Body of pancreas (tissue), 4 donors: ENCODE data around the gene PLD1. TPM values are rescaled to one million over a fixed set of nuclear protein-coding genes. Genes with fewer than 3 reads are reported as not detected.
"Not testable (repeated sequence)": the region's sequence is repeated elsewhere in the genome, so short reads cannot be mapped to it uniquely, and the experiment has no call there.

Source experiments
- ATAC-seq: fragments of 150-250 bp; one replicate; pipeline ENCODE4 v1.9.1; 2016
- DNase-seq, 4 donors: peaks; one replicate each; pipeline ENCODE4 v3.0.0-alpha.2; 2019
- H3K27ac ChIP-seq, 4 donors: fragments of 200-600 bp; sonication (generic); 1 replicate in 3 of 4; 2 replicates in 1 of 4; pipeline versions ENCODE4 v1.5.1 to v1.6.1; 2016 to 2019; ENCODE audit warnings: mild to moderate bottlenecking in 1 of 4, mixed read lengths in 1 of 4, moderate library complexity in 1 of 4
- H3K27me3 ChIP-seq, 2 donors: fragments of 200-600 bp; sonication (generic); one replicate each; pipeline ENCODE4 v1.6.0; 2016; ENCODE audit warnings: mild to moderate bottlenecking in 1 of 2
- H3K36me3 ChIP-seq, 2 donors: fragments of 200-600 bp; sonication (generic); replicated peaks in 1 of 2; 2 replicates each; pipeline ENCODE4 v1.5.1; 2016; ENCODE audit warnings: low read depth in 2 of 2; ENCODE audit not compliant: insufficient read depth in 1 of 2
- H3K4me1 ChIP-seq: fragments of 200-600 bp; sonication (generic); one replicate; pipeline ENCODE4 v1.6.0; 2016
- H3K4me3 ChIP-seq, 2 donors: fragments of 200-600 bp; sonication (generic); 1 replicate in 1 of 2; 2 replicates in 1 of 2; pipeline ENCODE4 v1.5.1; 2016 to 2019
- H3K9me3 ChIP-seq, 3 donors: fragments of 200-600 bp; sonication (generic); 1 replicate in 2 of 3; 2 replicates in 1 of 3; pipeline ENCODE4 v1.5.1; 2016
- CTCF ChIP-seq, 7 experiments: fragments of 450-650 bp in 4 of 7; fragments of 200-600 bp in 3 of 7; sonication (generic) in 3 of 7; IDR thresholded peaks; one replicate each; pipeline ENCODE4 v1.5.1; 2016 to 2019; ENCODE audit warnings: antibody characterized with exemption in 7 of 7
- POLR2A ChIP-seq, 3 donors: fragments of 450-650 bp; IDR thresholded peaks; one replicate each; pipeline ENCODE4 v1.6.1; 2016; ENCODE audit warnings: antibody characterized with exemption in 3 of 3, mild to moderate bottlenecking in 2 of 3
- WGBS, 2 donors: methylation state at CpG; one replicate each; pipeline ENCODE4 v1.1.5; 2017; 5-methylcytosine and 5-hydroxymethylcytosine counted together
- intact Hi-C: fragments of 100-400 bp; cut with DNase I; formaldehyde crosslinking; loops from one replicate; pipeline ENCODE4 v1.15.1; 2023
- total RNA-seq, 2 donors: library from RNA; depleted of rRNA; stranded (reverse); fragments of >200 nt; gene quantifications; one replicate each; pipeline ENCODE4 v1.1.0, GENCODE V29; 2016

Gene PLD1
- total RNA-seq, 2 donors from 2014 or later = 60.4 to 96.2 TPM

GRCh38 chr3:171821778-171822358 lies 11.6 kb upstream of the PLD1 start:
- Histone ChIP-seq H3K36me3 (no peaks in the 10 kb centered on the region), H3K4me3 (no peak overlapping the region), H3K9me3 (no peaks in the 10 kb centered on the region), H3K27ac (no peak overlapping the region), H3K27me3 (no peaks in the 10 kb centered on the region), H3K4me1 (no peaks in the 10 kb centered on the region)
- intact Hi-C loops = no loop called here
- TF ChIP-seq POLR2A (IDR thresholded peaks at IDR 0.05) (no peak), CTCF (IDR thresholded peaks at IDR 0.05) (no peak)
- WGBS, 2 donors = 60 to 68% methylated on average over 2 of the region's 2 CpGs
- ATAC-seq (no peak), DNase-seq (no peak)

GRCh38 chr3:171821044-171821443 lies 10.8 kb upstream of the PLD1 start:
- no peak for TF ChIP-seq POLR2A (IDR thresholded peaks at IDR 0.05)
- Histone ChIP-seq H3K9me3 (no peaks in the 10 kb centered on the region), H3K36me3 (no peaks in the 10 kb centered on the region), H3K27ac (no peak overlapping the region), H3K4me1 (no peaks in the 10 kb centered on the region), H3K4me3 (no peak overlapping the region), H3K27me3 (no peaks in the 10 kb centered on the region)
- DNase-seq (no peak), ATAC-seq (no peak)
- WGBS, 2 donors = 91 to 92% methylated on average over 3 of the region's 3 CpGs
- intact Hi-C loops = no loop called here

- intact Hi-C loops = no loop called here
- Histone ChIP-seq H3K36me3 (no peaks in the 10 kb centered on the region), H3K9me3 (no peaks in the 10 kb centered on the region), H3K4me1 (no peaks in the 10 kb centered on the region), H3K27me3 (no peaks in the 10 kb centered on the region), H3K4me3 (no peak overlapping the region), H3K27ac (no peak overlapping the region)
- TF ChIP-seq CTCF (IDR thresholded peaks at IDR 0.05) = no peak
- TF ChIP-seq POLR2A (IDR thresholded peaks at IDR 0.05) = no peak
- DNase-seq (no peak), ATAC-seq (no peak)
- whole genome bisulfite sequencing, 2 donors = 87 to 88% methylated on average over 4 of the region's 4 CpGs
Observed at GRCh38 chr3:171817074-171817800, 7.0 kb upstream of the PLD1 start.

- WGBS, 2 donors = 36 to 45% methylated on average over 2 of the region's 2 CpGs
- Histone ChIP-seq H3K4me3 (no peak overlapping the region), H3K4me1 (peaks cover 2% of the 10 kb centered on the region), H3K36me3 (no peaks in the 10 kb centered on the region), H3K27ac (no peak overlapping the region), H3K27me3 (no peaks in the 10 kb centered on the region), H3K9me3 (no peaks in the 10 kb centered on the region)
- no peak for TF ChIP-seq CTCF (IDR thresholded peaks at IDR 0.05)
- no peak for TF ChIP-seq POLR2A (IDR thresholded peaks at IDR 0.05)
- no peak for DNase-seq
- no peak for ATAC-seq
- intact Hi-C loops = no loop called here
Observed at GRCh38 chr3:171815973-171816595, 5.8 kb upstream of the PLD1 start.

- H3K4me1 ChIP-seq, H3K4me3 ChIP-seq, H3K27me3 ChIP-seq, ATAC-seq, H3K36me3 ChIP-seq, H3K27ac ChIP-seq, DNase-seq, intact Hi-C loops, H3K9me3 ChIP-seq: not testable (repeated sequence)
- 93 to 94% methylated on average over 5 to 6 of the region's 6 CpGs for WGBS, 2 donors
Observed at GRCh38 chr3:171814662-171815061, 4.4 kb upstream of the PLD1 start.
